Activated T-cell treated with anti-CD3 and anti-CD28 coated beads, Interleukin-2, amount 50 U/mL, for 24 hours (primary cell): Measurements from ENCODE around the gene CAD.
A peak's percentile ranks its signal among the peaks of the same experiment; 100 is the strongest.

ENCODE experiments used
- DNase-seq: peaks from one replicate; pipeline ENCODE4 v3.0.0-alpha.2; 2020
- H3K27ac Mint-ChIP-seq: 2 replicates; pipeline ENCODE4 v1.8.0; 2020; ENCODE audit warnings: mild to moderate bottlenecking, mixed read lengths
- H3K27me3 Mint-ChIP-seq: 2 replicates; pipeline ENCODE4 v1.8.0; 2020; ENCODE audit warnings: mixed read lengths
- H3K36me3 Mint-ChIP-seq: 2 replicates; pipeline ENCODE4 v1.8.0; 2020; ENCODE audit warnings: low read depth, mixed read lengths
- H3K4me1 Mint-ChIP-seq: 2 replicates; pipeline ENCODE4 v1.8.0; 2020; ENCODE audit warnings: low read depth, mixed read lengths
- H3K4me3 Mint-ChIP-seq: 2 replicates; pipeline ENCODE4 v1.8.0; 2020; ENCODE audit warnings: mild to moderate bottlenecking, moderate library complexity, mixed read lengths
- H3K9me3 Mint-ChIP-seq: 2 replicates; pipeline ENCODE4 v1.8.0; 2020; ENCODE audit warnings: mixed read lengths

The CAD gene

DNA sequence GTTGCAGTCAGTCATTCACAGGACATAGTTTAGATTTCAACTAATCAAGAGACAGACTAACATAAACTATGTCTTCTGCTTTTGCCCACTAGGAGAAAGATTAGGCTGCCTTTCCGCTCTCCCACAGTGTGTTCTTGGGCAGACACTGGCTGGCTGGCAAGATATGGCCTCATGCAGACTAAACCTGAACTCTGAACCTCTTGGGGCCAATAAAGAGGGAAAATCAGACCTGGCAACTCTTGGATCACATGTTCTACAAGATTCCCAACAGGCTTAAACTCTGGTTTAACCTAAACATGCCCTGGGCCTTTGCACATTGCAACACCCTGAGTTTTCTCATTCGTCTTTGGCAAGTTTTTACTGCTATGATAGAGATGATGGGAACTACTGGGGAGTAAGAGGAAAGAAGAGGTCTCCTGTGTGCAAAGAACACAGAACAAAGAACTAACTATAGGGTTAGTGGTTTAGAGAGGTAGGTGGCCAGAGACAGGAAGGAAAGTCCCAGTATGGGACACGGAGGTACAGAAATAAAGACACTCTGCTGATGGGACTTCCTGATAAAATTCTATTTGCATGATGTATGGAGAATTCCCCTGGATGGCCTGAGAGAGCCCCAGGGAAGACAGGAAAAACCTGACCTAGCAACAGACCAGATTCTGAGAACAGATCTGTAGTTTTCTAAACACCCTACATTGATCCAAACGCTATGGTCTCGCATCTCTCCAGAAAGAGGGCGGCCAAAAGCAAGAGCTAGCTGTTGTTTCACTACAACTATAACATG is 7.4 kb upstream of the CAD start:
- H3K27me3 Mint-ChIP-seq: no peaks in the 10 kb centered on the region
- DNase-seq: no peak
- H3K36me3 Mint-ChIP-seq: peaks cover 85% of the 10 kb centered on the region

DNA sequence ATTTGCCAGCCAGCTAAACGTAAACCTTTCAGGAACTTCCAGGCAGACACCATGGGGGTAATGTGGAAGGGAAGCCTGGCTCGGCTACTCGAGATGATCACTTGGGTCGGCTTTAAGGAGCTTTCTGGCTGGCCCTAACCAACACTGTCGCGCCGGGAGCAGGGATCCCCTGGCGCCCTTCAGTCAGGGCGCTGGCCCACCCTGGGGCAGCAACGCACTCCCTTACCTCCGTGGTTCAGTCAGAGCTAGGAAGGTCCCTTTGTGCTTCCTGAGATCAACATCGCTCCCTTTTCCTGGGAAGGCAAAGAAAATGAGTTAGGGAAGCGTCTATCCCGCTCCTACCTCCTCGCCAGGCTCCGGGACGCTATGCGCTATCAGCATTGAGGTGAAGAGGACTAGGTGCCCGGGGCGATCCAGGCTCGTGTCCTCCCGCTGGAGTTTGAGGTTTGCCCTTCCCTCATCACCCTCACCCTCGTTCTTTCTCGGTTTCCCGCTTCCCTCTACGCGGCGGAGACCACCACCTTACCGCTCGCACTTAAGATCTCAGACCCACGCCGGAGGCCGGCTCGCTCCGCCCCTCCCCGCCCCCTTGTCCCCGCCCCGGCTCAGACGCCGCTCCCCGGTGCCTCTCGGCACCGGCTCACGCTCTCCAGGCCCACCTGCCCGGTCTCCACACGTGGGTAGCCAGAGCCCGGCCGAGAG is 5.8 kb upstream of the CAD start:
- DNase-seq: no peak

More for the DNA sequence above, 7.4 kb upstream of the CAD start:
- peak overlapping the region; percentile 73 for H3K27ac Mint-ChIP-seq
- peaks cover 39% of the 10 kb centered on the region for H3K4me1 Mint-ChIP-seq
- no peaks in the 10 kb centered on the region for H3K9me3 Mint-ChIP-seq
- peak overlapping the region; percentile 67 for H3K4me3 Mint-ChIP-seq

DNA sequence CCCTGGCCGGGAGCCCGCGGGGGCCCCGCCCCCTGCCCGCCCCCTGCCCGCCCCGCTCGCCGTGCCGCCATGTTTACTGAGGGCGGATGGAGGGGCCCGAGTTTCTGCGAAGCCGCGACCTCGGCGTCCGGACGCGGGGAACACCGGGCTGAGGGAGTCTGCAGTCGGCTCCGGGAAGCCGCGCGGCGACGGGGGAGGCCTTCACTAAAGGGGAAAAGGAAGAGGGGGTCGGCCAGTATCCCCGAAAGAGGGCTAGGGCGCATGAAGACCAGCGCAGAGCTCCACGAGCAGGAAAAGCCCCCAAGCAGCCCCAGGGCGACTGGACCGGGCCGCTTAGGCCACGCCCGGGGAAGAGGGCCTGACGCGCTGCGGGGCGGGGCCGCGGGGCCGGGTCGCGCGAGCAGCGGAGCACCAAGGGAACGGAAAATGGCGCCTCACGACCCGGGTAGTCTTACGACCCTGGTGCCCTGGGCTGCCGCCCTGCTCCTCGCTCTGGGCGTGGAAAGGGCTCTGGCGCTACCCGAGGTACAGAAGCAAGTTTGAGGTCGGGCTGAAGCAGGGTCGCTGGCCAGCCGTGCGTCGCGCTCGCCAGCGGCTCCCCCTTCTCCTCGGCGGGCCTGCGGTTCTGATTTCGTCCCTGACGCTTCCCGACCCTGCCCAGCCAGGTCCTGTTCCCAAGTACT is 5.1 kb upstream of the CAD start, which contains the start of the genes ATRAID and SLC5A6:
ATRAID (plus strand) TSS at position 99 of the 683 bp plus-strand sequence; CDS start at position 427, 328 bp downstream.
SLC5A6 (minus strand) TSS at position 326 of the 683 bp plus-strand sequence. CDS start 4,618 bp downstream, outside the sequence.
- DNase-seq: peak; percentile 94
- H3K27me3 Mint-ChIP-seq: no peaks in the 10 kb centered on the region
- H3K4me1 Mint-ChIP-seq: peaks cover 54% of the 10 kb centered on the region
- H3K36me3 Mint-ChIP-seq: peaks cover 85% of the 10 kb centered on the region
- H3K4me3 Mint-ChIP-seq: peak within 1 kb of the TSS; percentile 100
- peak within 1 kb of the TSS; percentile 99 for H3K27ac Mint-ChIP-seq
- H3K9me3 Mint-ChIP-seq: no peaks in the 10 kb centered on the region

More for the DNA sequence above, 5.8 kb upstream of the CAD start:
- Mint-ChIP-seq H3K4me1 (peaks cover 47% of the 10 kb centered on the region), H3K27me3 (no peaks in the 10 kb centered on the region), H3K27ac (peak overlapping the region; percentile 93), H3K36me3 (peaks cover 85% of the 10 kb centered on the region), H3K9me3 (no peaks in the 10 kb centered on the region), H3K4me3 (peak overlapping the region; percentile 100)

DNA sequence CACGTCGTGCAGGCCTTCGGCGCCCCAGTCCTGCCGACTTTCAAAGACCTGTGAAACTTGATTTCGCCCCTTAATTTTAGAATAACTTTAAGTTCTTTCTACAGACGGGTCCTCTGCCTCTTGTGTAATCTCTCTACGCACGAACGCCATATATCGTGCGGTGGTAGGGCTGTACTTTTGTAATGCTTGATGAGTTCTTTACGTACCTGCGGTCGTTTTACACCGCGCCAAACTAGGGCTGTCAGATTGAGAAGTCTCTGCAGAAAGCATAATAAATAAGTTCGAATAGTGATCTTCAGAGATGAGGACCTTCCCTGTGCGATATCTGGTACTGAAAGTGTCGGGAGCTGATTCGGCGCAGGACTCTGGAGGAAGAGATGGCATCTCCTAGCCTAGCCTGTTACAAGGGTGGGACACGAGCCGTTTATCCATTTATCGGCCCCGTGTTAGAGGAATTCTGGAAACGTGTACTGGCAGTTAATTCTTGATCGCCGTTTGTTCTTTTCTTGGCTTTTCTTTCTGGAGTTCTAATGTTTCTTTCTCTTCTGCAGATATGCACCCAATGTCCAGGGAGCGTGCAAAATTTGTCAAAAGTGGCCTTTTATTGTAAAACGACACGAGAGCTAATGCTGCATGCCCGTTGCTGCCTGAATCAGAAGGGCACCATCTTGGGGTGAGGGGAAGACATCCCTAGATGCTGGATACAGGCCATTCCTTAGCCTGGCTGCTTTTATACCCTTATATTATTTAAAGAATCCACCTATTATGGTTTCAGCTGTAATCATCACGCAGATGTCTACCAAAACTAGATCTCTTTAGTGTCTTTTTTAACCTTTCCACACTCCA is 4.3 kb upstream of the CAD start:
- no peaks in the 10 kb centered on the region for H3K27me3 Mint-ChIP-seq
- H3K4me3 Mint-ChIP-seq: peak overlapping the region; percentile 100
- no peaks in the 10 kb centered on the region for H3K9me3 Mint-ChIP-seq
- H3K36me3 Mint-ChIP-seq: peaks cover 85% of the 10 kb centered on the region
- peak overlapping the region; percentile 99 for H3K27ac Mint-ChIP-seq
- H3K4me1 Mint-ChIP-seq: peaks cover 55% of the 10 kb centered on the region
- DNase-seq: no peak

DNA sequence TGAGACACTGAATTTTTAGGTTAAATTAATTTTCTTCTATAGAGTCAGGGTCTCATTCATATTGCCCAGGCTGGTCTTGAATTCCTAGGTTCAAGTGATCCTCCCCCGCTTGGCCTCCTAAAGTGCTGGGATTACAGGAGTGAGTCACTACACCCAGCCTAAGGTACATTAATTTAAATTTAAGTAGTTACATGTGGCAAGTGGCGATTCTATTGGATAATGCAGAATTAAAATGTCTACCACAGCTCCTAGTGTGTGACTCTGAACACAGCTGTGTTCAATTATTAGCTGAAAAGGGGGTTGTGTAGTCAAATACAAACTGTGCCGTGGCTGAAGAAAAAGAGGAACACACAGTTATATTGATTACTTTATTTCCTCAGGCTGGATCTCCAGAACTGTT is 2.2 kb upstream of the CAD start:
- no peak for DNase-seq
- no peaks in the 10 kb centered on the region for H3K9me3 Mint-ChIP-seq
- no peak overlapping the region for H3K4me3 Mint-ChIP-seq
- peaks cover 55% of the 10 kb centered on the region for H3K4me1 Mint-ChIP-seq
- H3K27ac Mint-ChIP-seq: no peak overlapping the region
- no peaks in the 10 kb centered on the region for H3K27me3 Mint-ChIP-seq
- H3K36me3 Mint-ChIP-seq: peaks cover 83% of the 10 kb centered on the region

DNA sequence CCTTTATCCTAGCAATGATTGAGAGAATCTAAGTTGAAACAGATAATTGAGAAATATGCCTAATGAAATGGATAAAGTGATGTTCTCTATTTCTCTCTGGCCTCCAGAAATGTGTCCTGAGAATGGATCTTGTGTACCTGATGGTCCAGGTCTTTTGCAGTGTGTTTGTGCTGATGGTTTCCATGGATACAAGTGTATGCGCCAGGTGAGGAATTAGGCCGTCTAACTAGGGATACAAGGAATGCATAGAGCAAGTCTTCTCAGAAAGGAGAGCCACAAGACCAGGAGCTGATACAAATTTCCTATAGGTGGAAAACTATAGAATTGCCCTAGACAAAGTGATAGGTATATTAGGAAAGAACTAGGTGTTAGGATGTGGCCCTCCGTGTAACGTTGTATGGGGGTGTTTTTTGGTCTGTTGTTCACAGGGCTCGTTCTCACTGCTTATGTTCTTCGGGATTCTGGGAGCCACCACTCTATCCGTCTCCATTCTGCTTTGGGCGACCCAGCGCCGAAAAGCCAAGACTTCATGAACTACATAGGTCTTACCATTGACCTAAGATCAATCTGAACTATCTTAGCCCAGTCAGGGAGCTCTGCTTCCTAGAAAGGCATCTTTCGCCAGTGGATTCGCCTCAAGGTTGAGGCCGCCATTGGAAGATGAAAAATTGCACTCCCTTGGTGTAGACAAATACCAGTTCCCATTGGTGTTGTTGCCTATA is 592 bp upstream of the CAD start:
- peaks cover 90% of the 10 kb centered on the region for H3K36me3 Mint-ChIP-seq
- peak overlapping the region; percentile 98 for H3K27ac Mint-ChIP-seq
- H3K9me3 Mint-ChIP-seq: no peaks in the 10 kb centered on the region
- no peak for DNase-seq
- H3K27me3 Mint-ChIP-seq: no peaks in the 10 kb centered on the region
- H3K4me1 Mint-ChIP-seq: peaks cover 59% of the 10 kb centered on the region
- H3K4me3 Mint-ChIP-seq: peak overlapping the region; percentile 97

DNA sequence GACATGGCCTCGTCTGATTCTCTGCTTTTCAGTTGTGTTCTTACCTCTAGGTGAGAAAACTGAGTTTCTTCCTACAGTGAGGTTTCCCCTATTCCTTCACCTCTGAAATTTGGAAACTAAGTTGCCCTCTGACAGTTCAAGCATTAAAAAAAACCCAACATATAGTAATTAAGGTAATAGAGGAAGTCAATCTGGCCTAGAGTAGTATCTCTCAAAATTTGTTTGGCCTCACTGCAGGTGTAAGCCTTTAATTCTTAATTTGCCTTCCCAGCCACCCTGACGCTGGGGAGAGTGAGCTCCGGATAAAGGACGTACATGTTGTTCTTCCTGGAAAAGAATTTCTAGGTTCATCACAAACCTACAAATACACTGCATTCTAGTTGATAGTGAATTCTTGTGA is 1.4 kb downstream of the CAD start:
- Mint-ChIP-seq H3K9me3 (no peaks in the 10 kb centered on the region), H3K36me3 (peaks cover 95% of the 10 kb centered on the region), H3K4me3 (peak overlapping the region; percentile 97), H3K4me1 (peaks cover 51% of the 10 kb centered on the region), H3K27me3 (no peaks in the 10 kb centered on the region), H3K27ac (peak overlapping the region; percentile 98)
- no peak for DNase-seq

DNA sequence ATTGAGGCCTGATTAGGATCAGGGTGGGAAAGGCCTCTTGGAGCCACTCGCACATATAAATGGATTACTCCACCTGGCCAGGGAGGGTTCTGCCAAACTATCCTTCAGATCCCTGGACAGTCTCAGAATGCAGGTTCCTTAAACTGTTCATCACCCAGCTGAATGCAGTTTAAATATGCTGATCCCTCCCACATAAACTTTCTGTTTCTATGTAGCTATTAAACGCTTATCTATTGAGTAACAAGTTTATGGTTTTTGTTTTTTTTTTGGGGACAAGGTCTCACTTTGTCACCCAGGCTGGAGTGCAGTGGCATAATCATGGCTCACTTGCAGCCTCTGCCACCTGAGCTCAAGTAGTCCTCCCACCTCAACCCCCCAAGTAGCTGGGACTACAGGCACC is 1.9 kb downstream of the CAD start:
- Mint-ChIP-seq H3K9me3 (no peaks in the 10 kb centered on the region), H3K36me3 (peaks cover 97% of the 10 kb centered on the region), H3K27me3 (no peaks in the 10 kb centered on the region), H3K27ac (peak overlapping the region; percentile 98), H3K4me3 (peak overlapping the region; percentile 97), H3K4me1 (peaks cover 47% of the 10 kb centered on the region)
- DNase-seq: no peak

DNA sequence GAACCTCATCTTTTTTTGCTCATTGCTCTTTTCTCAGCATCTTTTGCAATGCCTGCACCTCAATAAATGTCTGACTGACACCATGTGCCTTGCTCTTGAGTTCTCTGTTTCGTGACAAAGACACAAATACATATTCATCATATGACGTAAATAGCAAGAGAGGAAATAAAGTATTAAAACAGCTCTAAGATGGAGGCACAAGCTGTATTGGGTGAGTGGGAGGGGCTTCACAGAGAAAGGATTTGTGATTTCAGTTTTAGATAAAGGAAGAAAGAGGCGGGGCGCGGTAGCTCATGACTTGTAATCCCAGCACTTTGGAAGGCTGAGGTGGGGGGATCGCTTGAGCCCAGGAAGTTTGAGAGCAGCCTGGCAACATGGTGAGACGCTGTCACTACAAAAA is 2.9 kb downstream of the CAD start:
- no peak for DNase-seq
- Mint-ChIP-seq H3K9me3 (no peaks in the 10 kb centered on the region), H3K4me1 (peaks cover 44% of the 10 kb centered on the region), H3K4me3 (peak overlapping the region; percentile 15), H3K36me3 (peaks cover 97% of the 10 kb centered on the region), H3K27ac (peak overlapping the region; percentile 55), H3K27me3 (no peaks in the 10 kb centered on the region)

DNA sequence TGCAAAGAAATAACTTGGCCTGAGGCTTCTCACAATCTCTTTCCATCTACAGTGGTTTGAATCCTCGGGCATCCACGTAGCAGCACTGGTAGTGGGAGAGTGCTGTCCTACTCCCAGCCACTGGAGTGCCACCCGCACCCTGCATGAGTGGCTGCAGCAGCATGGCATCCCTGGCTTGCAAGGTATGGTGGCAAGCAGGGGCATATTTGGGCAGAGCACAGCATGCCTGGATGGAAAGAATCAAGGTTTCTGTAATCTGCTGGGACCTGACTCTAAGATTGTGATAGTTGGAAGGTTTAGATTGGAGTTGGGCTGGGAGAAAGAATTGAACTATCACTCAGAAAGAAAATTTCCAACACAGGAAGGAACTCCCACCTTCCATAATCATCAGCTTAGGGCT is 4.0 kb downstream of the CAD start:
- no peak overlapping the region for H3K27ac Mint-ChIP-seq
- no peak overlapping the region for H3K4me3 Mint-ChIP-seq
- H3K36me3 Mint-ChIP-seq: peaks cover 97% of the 10 kb centered on the region
- no peaks in the 10 kb centered on the region for H3K27me3 Mint-ChIP-seq
- H3K4me1 Mint-ChIP-seq: peaks cover 38% of the 10 kb centered on the region
- no peaks in the 10 kb centered on the region for H3K9me3 Mint-ChIP-seq
- no peak for DNase-seq

DNA sequence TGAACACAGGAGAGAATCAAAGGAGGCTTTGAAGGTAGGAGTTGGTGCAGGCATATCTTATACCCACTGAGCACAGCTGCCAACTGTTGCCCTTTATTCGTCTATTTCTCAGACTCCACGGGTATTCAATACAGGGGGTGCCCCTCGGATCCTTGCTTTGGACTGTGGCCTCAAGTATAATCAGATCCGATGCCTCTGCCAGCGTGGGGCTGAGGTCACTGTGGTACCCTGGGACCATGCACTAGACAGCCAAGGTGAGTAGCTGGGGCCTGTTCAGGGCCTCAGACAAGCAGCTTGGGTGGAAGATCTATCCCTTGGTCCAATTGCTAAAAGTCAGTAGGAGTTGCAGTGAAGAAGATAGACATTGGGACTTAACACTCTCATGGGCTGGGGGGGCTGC is 5.2 kb downstream of the CAD start:
- Mint-ChIP-seq H3K9me3 (no peaks in the 10 kb centered on the region), H3K4me3 (no peak overlapping the region), H3K27me3 (no peaks in the 10 kb centered on the region), H3K4me1 (peaks cover 29% of the 10 kb centered on the region), H3K36me3 (peaks cover 97% of the 10 kb centered on the region), H3K27ac (no peak overlapping the region)
- DNase-seq: no peak

DNA sequence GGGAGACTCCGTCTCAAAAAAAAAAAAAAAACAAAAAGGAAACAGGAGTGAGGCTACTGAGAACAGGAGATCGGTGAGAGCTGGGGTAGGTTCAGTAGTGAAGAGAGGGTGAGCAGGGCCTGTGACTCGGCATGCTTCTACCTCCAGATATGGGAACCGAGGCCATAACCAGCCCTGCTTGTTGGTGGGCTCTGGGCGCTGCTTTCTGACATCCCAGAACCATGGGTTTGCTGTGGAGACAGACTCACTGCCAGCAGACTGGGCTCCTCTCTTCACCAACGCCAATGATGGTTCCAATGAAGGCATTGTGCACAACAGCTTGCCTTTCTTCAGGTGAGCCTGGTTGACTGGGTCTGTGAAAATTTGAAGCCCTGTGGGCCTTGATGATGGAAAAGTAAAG is 6.2 kb downstream of the CAD start:
- peaks cover 23% of the 10 kb centered on the region for H3K4me1 Mint-ChIP-seq
- no peaks in the 10 kb centered on the region for H3K9me3 Mint-ChIP-seq
- peaks cover 97% of the 10 kb centered on the region for H3K36me3 Mint-ChIP-seq
- H3K27ac Mint-ChIP-seq: no peak overlapping the region
- DNase-seq: no peak
- no peaks in the 10 kb centered on the region for H3K27me3 Mint-ChIP-seq
- no peak overlapping the region for H3K4me3 Mint-ChIP-seq

DNA sequence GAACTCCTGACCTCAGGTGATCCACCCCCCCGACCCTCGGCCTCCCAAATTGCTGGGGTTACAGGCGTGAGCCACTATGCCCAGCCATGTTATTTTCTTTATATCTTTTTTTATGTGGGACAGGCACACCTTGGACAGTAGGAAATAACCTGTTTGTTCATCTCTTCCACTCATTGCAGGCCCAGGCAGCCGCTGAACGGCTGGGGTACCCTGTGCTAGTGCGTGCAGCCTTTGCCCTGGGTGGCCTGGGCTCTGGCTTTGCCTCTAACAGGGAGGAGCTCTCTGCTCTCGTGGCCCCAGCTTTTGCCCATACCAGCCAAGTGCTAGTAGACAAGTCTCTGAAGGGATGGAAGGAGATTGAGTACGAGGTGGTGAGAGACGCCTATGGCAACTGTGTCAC is 8.4 kb downstream of the CAD start:
- no peak for DNase-seq
- Mint-ChIP-seq H3K4me3 (no peak overlapping the region), H3K36me3 (peaks cover 95% of the 10 kb centered on the region), H3K27me3 (no peaks in the 10 kb centered on the region), H3K4me1 (peaks cover 7% of the 10 kb centered on the region), H3K9me3 (no peaks in the 10 kb centered on the region), H3K27ac (no peak overlapping the region)
